ENCODE results near the gene NID1. TPM values are rescaled to one million over a fixed set of nuclear protein-coding genes. Genes with fewer than 3 reads are reported as not detected.
A peak's percentile ranks its signal among the peaks of the same experiment; 100 is the strongest.

NID1 gene, protein sequence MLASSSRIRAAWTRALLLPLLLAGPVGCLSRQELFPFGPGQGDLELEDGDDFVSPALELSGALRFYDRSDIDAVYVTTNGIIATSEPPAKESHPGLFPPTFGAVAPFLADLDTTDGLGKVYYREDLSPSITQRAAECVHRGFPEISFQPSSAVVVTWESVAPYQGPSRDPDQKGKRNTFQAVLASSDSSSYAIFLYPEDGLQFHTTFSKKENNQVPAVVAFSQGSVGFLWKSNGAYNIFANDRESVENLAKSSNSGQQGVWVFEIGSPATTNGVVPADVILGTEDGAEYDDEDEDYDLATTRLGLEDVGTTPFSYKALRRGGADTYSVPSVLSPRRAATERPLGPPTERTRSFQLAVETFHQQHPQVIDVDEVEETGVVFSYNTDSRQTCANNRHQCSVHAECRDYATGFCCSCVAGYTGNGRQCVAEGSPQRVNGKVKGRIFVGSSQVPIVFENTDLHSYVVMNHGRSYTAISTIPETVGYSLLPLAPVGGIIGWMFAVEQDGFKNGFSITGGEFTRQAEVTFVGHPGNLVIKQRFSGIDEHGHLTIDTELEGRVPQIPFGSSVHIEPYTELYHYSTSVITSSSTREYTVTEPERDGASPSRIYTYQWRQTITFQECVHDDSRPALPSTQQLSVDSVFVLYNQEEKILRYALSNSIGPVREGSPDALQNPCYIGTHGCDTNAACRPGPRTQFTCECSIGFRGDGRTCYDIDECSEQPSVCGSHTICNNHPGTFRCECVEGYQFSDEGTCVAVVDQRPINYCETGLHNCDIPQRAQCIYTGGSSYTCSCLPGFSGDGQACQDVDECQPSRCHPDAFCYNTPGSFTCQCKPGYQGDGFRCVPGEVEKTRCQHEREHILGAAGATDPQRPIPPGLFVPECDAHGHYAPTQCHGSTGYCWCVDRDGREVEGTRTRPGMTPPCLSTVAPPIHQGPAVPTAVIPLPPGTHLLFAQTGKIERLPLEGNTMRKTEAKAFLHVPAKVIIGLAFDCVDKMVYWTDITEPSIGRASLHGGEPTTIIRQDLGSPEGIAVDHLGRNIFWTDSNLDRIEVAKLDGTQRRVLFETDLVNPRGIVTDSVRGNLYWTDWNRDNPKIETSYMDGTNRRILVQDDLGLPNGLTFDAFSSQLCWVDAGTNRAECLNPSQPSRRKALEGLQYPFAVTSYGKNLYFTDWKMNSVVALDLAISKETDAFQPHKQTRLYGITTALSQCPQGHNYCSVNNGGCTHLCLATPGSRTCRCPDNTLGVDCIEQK
- total RNA-seq: 100 to 1,000 TPM in 3 of 4 donors, 10 to 100 TPM in 1; 70.7 to 252 (median 184) TPM

DNA sequence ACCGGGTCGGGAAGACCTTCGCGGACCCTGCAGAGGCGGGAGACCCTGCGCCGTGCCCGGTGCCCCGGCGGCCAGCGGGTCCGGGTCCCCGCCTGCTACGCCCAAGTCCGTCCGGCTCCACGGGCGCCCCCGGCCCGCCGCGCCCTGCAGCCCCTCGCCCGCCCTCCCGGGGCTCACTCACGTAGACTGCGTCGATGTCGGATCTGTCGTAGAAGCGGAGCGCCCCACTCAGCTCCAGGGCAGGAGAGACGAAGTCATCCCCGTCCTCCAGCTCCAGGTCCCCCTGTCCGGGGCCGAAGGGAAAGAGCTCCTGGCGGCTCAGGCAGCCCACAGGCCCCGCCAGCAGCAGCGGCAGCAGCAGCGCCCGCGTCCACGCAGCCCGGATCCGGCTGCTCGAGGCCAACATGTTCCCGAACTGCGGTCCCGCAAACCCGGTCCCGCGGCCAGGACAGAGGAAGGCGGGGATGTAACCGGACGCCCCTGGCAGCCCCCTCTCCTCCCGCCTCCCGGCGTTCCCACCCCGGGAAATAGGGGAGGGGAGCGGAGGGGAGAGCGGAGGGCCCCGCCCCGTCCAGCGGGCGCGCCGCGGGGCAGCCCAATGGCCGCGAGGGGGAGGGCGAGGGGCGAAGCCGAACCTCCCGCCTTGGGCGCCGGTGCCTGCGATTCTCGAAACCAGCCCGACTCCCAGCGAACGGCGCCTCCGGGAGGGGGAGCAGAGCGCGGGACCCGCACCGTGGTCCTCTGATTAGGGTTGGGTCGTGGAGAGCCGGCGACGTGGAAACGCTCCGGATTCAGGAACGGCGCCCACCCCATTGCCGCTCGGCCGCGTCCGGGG lies at the start of gene NID1:
Gene NID1 (minus strand): TSS at position 417 of the 835 bp plus-strand sequence. CDS start 11 bp downstream, at position 406.
- Histone ChIP-seq H3K9me3 (no peaks in the 10 kb centered on the region), H3K36me3 (no peaks in the 10 kb centered on the region), H3K27ac (peak within 1 kb of the TSS; percentile 91 to 92), H3K4me1 (no peaks in the 10 kb centered on the region), H3K27me3 (no peaks in the 10 kb centered on the region), H3K4me3 (peak within 1 kb of the TSS; percentile 73 to 95)
- peak; percentile 77 to 94 for TF ChIP-seq POLR2A (IDR thresholded peaks at IDR 0.05)
- TF ChIP-seq, protein P1, sequence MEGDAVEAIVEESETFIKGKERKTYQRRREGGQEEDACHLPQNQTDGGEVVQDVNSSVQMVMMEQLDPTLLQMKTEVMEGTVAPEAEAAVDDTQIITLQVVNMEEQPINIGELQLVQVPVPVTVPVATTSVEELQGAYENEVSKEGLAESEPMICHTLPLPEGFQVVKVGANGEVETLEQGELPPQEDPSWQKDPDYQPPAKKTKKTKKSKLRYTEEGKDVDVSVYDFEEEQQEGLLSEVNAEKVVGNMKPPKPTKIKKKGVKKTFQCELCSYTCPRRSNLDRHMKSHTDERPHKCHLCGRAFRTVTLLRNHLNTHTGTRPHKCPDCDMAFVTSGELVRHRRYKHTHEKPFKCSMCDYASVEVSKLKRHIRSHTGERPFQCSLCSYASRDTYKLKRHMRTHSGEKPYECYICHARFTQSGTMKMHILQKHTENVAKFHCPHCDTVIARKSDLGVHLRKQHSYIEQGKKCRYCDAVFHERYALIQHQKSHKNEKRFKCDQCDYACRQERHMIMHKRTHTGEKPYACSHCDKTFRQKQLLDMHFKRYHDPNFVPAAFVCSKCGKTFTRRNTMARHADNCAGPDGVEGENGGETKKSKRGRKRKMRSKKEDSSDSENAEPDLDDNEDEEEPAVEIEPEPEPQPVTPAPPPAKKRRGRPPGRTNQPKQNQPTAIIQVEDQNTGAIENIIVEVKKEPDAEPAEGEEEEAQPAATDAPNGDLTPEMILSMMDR (IDR thresholded peaks at IDR 0.05): peak; percentile 35 to 61 (median 51)
- intact Hi-C loops (cut with DNase I; ENCODE audit: low total_unique reads): no loop called here
- peak; percentile 90 to 93 for DNase-seq

DNA sequence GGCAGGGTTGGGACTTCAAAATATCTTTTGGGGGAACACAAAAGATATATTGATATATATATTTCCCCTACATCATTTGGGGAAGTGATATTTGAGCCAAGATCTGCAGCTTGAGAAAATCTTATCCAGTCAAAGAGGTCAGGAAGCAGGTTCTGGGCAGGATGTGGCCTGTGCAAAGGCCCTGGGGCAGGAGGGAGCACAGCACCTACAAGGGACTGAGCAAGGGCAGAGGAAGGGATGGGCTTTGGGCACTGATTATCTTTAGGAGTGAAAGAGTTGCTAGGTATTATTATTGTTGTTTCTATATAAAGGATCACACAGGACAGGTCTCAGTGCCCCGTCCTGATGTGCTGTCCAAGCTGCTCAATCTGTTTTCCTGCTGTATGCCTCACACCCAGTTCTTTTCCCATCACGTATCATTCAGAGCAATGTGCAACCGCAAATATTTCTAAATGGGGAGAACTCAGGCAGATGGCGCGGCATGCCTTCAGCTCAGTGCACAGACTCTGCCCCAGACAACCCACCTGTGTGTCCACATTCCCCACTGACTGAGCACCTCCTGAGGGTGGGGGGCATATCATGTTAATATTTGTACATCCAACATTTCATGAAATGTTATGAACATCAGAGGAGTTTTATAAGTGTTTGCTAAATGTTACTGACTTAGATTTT lies 49.3 kb upstream of the NID1 start:
- TF ChIP-seq, protein P1 (IDR thresholded peaks at IDR 0.05): no peak
- TF ChIP-seq POLR2A (IDR thresholded peaks at IDR 0.05): no peak
- no peaks in the 10 kb centered on the region for H3K36me3 ChIP-seq
- no peak overlapping the region for H3K4me3 ChIP-seq
- no peak overlapping the region for H3K27ac ChIP-seq
- intact Hi-C loops (cut with DNase I; ENCODE audit: low total_unique reads): loop anchor here (10.0 kb wide), 1 partner anchor 381 kb away; no protein-coding TSS in a partner anchor
- no peak for DNase-seq
- no peaks in the 10 kb centered on the region for H3K9me3 ChIP-seq
- no peaks in the 10 kb centered on the region for H3K27me3 ChIP-seq
- no peaks in the 10 kb centered on the region for H3K4me1 ChIP-seq

DNA sequence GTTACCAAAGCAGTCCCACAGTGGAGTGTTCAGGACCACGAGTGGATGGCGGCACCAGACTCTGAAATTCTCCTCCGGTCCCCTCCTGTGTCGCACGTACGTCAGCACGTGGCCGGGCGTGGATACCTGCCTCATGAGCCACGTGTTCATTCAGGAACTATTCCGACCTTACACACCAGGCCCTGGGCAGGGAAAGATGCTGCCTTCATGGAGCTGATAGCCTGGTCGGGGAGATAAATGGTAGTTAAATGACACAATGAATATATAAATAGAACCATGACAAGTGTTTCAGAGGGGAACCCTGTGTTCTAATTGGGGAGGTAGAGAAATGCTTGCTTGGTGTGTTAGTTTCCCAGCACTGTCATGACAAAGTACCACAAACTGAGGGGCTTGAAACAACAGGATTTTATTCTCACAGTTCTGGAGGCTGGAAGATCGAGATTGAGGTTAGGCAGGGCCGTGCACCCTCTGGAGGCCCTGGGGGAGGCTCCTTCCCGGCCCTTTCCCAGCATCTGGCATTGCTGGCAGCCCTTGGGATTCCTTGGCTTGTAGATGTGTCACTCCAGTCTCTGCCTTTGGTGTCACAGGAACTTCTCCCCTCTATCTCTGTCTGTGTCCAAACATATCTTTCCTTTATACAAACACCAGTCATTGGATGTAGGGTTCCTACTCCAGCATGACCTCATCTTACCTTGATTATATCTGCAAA lies 48.6 kb upstream of the NID1 start:
- Histone ChIP-seq H3K27ac (no peak overlapping the region), H3K4me3 (no peak overlapping the region), H3K9me3 (no peaks in the 10 kb centered on the region), H3K27me3 (no peaks in the 10 kb centered on the region), H3K4me1 (no peaks in the 10 kb centered on the region), H3K36me3 (no peaks in the 10 kb centered on the region)
- intact Hi-C loops (cut with DNase I; ENCODE audit: low total_unique reads): loop anchor here (10.0 kb wide), 1 partner anchor 381 kb away; no protein-coding TSS in a partner anchor
- TF ChIP-seq, protein P1 (IDR thresholded peaks at IDR 0.05): no peak
- TF ChIP-seq POLR2A (IDR thresholded peaks at IDR 0.05): no peak
- no peak for DNase-seq

DNA sequence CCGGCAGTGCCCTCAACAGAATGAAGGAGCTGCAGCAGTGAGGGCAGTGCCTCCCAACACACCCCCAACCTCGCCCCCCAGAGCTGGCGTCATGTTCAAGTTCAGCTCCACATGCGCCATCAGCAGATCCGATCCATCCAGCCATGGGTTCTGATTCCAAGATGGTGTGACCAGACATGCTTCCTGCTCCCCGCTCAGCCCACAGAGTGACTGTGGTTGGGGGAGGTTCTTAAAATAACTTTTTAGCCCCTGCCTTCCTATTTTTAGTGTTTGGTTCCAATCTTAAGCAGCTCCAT lies 47.4 kb upstream of the NID1 start:
- Histone ChIP-seq H3K9me3 (no peaks in the 10 kb centered on the region), H3K36me3 (no peaks in the 10 kb centered on the region), H3K4me3 (no peak overlapping the region), H3K27ac (no peak overlapping the region), H3K27me3 (no peaks in the 10 kb centered on the region), H3K4me1 (no peaks in the 10 kb centered on the region)
- no peak for DNase-seq
- intact Hi-C loops (cut with DNase I; ENCODE audit: low total_unique reads): loop anchor here (10.0 kb wide), 1 partner anchor 383 kb away; no protein-coding TSS in a partner anchor
- TF ChIP-seq, protein P1 (IDR thresholded peaks at IDR 0.05): no peak
- TF ChIP-seq POLR2A (IDR thresholded peaks at IDR 0.05): no peak
